HG03175 (cell line): ENCODE data around the gene ELL.

ENCODE experiments used
- ATAC-seq: cut with Tn5 transposase; IDR thresholded peaks from one replicate; pipeline ENCODE4 v1.9.1; 2021; ENCODE audit warnings: mild to moderate bottlenecking, moderate library complexity; ENCODE audit not compliant: unreplicated experiment

The ELL gene

DNA sequence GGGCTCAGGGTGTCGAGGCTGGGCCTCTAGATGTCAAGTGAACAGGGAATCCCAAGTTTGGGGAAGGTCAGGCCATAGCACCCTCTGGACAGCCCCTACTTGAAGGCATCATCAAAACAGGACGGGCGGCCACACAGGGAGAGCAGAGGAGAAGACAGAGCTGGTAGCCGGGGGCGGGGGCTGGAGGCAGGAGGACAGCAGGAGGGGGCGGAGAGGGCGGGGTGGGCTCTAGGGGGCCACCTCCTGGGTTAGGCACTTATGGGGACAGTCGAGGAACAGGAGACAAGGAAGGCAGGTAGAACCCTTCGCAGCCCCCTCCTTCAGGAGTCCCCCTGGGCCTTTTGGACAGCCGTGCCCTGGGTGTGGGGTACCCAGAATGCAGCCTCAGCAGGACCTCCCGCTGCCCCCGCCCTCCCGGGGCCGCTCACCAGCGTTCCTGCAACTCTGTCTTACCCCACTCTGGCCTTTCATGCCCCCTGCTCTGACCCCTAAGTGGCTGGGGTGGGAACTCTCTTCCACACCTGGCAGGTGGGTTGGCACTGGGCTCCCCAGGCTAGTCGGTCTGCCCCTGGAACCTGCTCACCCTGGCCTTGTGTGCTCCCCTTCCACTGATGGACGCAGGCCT, 96.9 kb downstream of the ELL start:
- no peak for ATAC-seq

GRCh38 chr19:18424122-18424889, 97.6 kb downstream of the ELL start:
- ATAC-seq = no peak

DNA sequence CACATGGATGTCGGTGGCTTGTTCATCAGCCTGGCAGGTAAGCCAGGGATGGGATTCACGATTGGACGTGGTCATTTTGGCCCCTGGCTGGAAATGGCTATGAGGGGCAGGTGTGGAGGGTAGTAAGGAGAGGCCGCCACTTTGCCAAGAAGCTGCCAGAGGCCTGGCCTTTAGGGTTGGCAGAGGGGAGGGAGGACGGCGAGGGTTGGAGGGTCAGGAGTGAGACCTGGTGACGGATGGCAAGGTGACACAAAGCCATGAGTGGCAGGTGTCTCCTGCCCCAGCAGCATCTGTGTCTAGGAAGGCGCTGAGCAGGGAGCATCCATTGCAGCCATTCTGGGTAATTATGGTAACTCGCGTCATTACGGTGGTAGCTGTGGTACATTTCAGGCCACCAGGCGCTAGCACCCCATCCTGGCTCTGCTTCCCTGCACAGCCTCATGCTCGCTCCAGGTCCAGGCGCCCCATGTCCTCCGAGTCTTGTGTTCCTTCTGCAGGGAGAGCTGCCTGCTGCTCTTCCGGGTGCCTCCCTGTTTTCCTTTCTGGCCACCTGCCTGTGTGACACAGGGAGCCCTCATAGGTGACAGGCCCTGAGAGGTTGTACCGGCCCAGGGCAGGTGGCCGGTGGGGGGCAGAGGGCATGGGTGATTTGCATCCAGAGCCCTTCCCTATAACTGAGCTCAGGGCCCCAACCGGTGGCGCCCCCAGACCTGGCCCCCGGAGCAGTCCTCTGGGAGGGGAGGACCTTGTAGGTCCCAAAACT, 98.4 kb downstream of the ELL start:
- no peak for ATAC-seq

- ATAC-seq = no peak
Measured at GRCh38 chr19:18422530-18423191, 99.2 kb downstream of the ELL start.

DNA sequence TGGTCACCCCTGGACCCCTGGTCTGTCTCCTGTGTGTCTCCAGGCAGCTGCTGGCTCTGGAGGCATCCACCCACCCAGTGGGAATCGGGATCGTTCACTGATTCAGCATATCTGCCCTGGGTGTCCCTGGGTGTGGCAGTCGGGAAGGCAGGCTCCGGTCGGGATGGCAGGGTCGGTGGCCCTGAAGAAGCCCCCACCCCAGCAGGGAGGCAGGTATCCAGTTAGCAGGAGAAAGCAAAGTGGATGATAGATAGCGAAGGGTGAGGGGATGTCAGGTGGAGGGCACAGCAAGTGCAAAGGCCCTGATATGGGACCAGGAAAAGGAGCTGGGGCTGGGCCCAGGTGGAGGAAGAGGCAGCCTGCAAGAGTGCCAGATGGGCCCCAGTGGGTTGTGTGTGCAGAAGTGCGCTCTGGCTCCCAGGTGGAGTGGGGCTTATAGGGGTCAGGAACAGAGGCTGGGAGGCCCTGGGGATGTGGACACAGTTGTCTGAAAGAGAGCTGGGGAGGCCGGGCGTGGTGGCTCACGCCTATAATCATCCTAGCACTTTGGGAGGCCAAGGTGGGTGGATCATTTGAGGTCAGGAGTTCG, 100.4 kb downstream of the ELL start:
- ATAC-seq = no peak

- ATAC-seq = no peak
Measured at GRCh38 chr19:18420930-18421329, 100.9 kb downstream of the ELL start.

DNA sequence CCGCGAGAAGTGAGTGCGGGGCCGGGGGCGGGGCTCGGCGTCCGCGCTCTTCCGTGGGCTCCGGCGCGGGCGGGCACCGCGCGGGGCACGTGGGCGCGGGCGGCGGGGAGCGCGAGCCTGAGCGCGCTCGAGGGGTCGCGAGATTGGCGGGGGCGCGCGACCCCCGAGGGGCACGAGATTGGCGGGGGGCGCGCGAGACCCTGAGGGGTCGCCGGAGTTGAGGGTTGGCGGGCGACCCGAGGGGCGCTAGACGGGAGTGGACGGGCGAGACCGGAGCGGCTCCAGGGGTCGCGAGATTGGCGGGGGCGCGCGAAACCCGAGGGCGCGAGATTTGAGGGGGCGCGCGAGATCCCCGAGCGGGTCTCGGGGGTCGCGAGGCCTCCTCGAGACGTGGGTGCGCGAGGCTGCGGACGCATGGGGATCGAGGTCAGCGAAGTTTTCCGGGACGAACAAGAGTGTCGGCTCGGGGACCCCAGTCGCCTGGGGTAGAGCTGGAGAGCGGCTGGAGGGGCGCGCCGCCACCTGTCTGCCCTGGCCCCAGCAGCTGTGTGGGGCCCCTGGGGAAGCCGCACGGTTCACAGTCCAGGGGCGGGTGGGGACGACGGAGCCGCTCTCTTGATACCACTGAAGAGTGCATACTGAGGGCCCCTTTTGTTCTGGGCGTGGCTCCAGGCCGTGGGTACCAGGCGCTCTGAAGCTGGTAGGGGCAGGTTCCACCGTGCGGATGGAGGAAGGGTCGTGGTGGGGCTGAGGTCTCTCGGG, 102.0 kb downstream of the ELL start:
- no peak for ATAC-seq

DNA sequence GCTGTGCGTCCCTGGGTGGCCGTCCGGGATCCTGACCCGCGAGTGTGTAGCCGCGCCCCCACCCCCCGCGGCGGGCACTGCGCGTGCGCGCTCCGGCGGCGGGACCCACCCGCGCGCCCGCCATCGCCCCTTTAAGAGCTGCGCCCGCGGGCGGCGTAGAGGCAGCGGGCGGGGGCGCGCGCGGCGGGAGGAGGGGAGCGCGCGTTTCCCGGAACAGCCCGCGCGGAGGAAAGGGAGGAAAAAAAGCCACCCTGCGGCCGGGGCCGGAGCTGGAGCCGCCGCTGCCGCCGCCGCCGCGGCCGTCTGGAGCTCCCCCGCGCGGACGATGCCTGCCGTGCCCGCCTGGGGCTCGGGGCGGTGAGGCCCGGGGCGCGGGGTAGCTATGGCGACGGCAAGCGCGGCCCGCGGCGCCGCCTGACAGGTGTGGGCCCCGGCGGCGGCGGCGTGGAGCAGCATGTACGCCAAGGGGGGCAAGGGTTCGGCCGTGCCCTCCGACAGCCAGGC, 102.6 kb downstream of the ELL start, which contains the start of gene SSBP4:
Gene SSBP4 (plus strand): TSS at position 204 of the 504 bp plus-strand sequence. CDS start 251 bp downstream, at position 455.
- ATAC-seq = peak; percentile 46

GRCh38 chr19:18418483-18419194, 103.2 kb downstream of the ELL start:
- ATAC-seq = peak; percentile 7

DNA sequence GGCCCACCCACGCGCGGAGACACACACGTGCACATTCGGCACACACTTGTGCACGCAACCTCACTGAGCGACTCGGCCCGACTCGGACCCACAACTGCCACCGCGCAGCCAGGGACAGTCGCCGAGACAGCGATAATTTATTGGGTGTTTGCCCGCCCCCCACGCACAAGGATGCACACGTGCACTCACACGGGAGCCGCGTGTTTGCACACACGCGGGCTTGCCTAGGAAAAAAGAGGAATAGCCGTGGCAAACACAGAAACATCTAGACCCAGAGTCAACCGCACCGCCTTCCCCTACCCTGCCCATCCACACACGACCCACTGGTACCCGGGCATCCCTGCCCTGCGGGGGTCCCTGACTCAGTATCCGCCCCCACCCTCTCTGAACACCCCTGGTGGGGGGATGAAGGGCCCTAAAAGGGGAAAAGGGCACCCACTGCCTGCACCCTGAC, 103.8 kb downstream of the ELL start:
- ATAC-seq = no peak

GRCh38 chr19:18417250-18418028, 104.4 kb downstream of the ELL start:
- ATAC-seq = no peak

- ATAC-seq = no peak
Measured at GRCh38 chr19:18416778-18417249, 105.1 kb downstream of the ELL start.

DNA sequence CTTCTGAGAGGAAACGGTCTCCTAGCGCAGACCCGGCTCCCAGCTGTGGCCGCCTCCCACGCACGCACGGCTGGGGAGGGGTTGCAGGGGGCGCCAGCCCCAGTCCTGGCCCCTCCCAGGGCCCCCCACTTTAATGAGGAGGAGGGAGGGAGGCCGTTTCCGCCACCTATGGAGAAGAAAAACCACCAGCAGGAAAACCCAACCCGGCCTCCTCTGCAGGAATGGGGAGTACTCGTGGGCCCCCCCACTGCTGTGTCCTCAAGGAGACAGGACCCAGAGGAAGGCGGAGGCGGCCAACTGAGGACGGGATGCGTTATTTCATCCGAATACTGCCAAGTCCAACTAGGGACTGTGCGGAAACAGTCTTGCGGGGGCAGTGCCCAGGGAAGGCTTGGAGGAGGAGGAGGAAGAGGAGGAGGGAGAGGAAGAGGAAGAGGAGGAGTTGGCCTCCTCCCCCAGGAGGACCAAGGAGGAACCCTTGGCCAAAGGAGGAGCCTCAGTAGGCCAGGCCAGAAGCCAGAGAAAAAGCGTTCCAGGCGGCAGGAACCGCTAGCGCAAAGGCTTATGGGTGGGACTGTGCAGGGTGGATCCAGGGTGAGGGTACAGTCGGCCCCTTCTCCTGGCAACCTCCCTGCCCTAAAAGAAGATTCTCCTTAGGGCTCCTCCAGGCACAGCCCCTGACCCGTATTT, 106.5 kb downstream of the ELL start:
- no peak for ATAC-seq

- no peak for ATAC-seq
Measured at GRCh38 chr19:18414504-18415177, 107.2 kb downstream of the ELL start.

DNA sequence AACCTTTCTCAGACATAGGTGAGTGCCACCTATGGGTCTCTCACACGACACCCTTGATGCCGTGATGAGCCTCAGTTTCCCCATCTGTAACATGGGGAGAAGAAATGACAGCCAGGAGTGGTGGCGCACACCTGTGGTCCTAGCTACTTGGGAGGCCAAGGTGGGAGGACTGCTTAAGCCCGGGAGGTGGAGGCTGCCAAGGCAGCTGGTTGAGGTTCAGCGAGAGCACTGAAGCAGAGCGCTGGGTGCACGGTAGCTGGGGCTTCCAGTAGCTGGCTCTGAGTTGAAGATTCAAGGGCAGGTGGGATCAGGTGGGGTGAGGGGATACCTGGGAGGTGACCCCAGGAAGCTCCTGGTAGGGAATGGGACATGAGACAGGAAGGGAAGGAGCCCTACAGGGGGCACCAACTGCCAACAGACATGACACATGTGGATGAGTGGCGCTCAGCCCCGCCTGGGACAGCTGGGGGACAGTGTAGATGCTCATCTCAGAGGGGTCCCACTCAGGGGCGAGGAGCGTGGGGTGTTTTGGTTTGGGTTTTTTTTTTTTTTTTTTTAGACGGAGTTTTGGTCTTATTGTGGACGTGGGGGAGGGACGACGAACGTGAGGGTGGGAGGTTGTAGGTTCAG, 109.1 kb downstream of the ELL start:
- no peak for ATAC-seq

GRCh38 chr19:18408053-18408476, 113.8 kb downstream of the ELL start:
- ATAC-seq = no peak

DNA sequence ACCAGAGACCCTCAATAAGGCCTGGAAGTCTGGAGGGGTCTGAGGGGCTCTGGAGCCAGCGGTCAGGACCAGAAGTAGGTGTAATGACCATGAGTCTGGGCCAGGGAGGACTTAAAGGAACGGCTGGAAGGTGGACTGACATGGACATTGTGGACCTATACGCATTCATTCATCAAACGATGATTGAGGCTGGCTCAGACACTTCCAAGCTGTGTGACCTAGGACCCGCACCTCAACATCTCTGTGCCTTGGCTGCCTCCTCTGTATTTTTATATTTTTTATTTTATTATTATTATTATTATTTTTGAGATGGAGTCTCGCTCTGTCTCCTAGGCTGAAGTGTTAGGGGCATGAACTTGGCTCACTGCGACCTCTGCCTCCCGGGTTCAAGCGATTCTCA, 115.1 kb downstream of the ELL start:
- no peak for ATAC-seq
